Measurements from ENCODE around the gene ADTRP.

ADTRP gene

GRCh38 chr6:11778648-11779328 is at the start of gene ADTRP:
ADTRP (minus strand) TSS chr6:11778803; CDS start chr6:11778759, 44 bp downstream.
- DNase-seq (ENCODE audit: extremely low read depth in 1 of 2, low read depth in 1 of 2): no peak

- DNase-seq (ENCODE audit: extremely low read depth in 1 of 2, low read depth in 1 of 2): no peak
These were observed 48.2 kb upstream of the ADTRP start for GRCh38 chr6:11826779-11827178.

DNA sequence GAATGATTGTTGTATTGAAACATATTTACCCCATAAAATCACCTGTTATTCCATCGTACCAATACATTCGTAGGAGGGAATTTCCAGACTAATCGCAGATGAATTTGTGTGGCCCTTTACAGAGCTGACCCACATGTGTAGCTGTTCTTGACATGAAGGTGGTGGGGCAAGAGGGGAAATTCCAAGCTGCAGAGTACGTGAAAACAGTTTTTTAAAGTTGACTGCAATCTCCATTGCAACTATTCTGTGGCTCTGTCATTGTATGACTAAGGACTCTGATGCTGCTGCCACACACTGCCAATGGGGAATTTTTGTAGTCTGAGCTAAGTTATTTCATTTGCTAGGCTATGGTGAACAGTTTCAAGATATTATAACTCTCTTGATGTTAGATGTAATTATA is 46.4 kb upstream of the ADTRP start:
- no peak for DNase-seq (ENCODE audit: extremely low read depth in 1 of 2, low read depth in 1 of 2)

GRCh38 chr6:11822346-11822745 is 43.7 kb upstream of the ADTRP start:
- no peak for DNase-seq (ENCODE audit: extremely low read depth in 1 of 2, low read depth in 1 of 2)

DNA sequence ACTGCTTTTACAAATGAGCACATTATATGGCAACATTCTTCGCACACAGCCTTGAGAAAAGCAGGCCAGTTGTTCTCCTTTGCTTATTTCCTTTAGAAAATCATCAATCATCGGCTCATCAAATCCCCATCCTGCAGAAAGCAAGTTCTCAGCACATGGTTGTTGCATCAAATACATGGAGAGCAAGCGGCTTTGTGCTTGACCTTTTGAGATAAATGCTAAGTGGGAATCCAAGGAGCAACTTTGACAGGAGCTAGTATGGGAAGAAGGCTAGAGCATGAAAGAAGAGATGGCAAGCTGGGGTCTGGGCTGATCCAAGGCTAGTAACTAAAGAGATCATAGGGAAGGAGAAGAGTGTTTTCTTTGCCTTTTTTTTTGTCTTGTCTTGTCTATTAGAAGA is 43.2 kb upstream of the ADTRP start:
- no peak for DNase-seq (ENCODE audit: extremely low read depth in 1 of 2, low read depth in 1 of 2)

- no peak for DNase-seq (ENCODE audit: extremely low read depth in 1 of 2, low read depth in 1 of 2)
These were observed 42.2 kb upstream of the ADTRP start for GRCh38 chr6:11820821-11821220.

- DNase-seq (ENCODE audit: extremely low read depth in 1 of 2, low read depth in 1 of 2): no peak
These were observed 40.9 kb upstream of the ADTRP start for GRCh38 chr6:11819486-11819885.

DNA sequence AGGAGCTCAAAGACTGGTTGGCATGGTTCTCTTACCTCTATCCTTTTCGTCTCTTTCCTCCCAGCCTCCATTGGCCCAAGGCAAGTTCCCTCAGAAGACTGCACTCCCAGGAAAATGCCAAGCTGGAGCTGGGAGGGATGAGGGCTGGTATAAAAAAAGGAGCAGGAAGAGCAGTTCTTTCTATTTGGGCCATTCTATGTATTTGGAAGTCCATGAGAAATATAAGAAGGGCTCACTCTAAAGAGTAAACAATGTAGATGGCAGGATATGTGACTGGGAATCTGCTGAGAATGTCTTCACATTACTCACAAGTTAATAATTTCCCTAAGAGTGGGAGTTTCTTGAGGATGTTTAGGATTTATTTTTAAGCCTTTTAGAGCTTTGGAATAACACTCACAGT is 36.6 kb upstream of the ADTRP start:
- no peak for DNase-seq (ENCODE audit: extremely low read depth in 1 of 2, low read depth in 1 of 2)

GRCh38 chr6:11814819-11815218 is 36.2 kb upstream of the ADTRP start:
- no peak for DNase-seq (ENCODE audit: extremely low read depth in 1 of 2, low read depth in 1 of 2)

DNA sequence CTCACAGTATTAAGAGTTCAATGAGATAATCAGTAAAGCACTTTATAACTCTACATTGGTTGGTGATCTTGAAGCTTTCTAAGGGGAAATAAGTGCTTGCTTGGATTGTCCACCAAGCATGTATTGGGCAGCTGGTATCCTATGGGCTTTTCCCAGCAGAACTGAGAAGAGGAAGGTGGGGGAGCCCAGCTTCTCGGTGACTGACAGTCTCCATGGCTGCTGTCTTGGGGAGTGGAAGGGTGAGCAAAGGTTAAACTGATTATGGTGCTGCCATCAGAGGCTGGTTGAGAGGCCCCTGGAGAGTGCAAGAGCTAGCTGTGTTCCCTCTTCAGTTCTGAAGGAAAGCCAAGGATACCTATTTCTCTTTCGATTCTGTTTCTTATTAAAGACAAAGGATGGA is 35.5 kb upstream of the ADTRP start:
- DNase-seq (ENCODE audit: extremely low read depth in 1 of 2, low read depth in 1 of 2): no peak

GRCh38 chr6:11813606-11814005 is 35.0 kb upstream of the ADTRP start:
- no peak for DNase-seq (ENCODE audit: extremely low read depth in 1 of 2, low read depth in 1 of 2)

GRCh38 chr6:11812951-11813350 is 34.3 kb upstream of the ADTRP start:
- DNase-seq (ENCODE audit: extremely low read depth in 1 of 2, low read depth in 1 of 2): no peak

- DNase-seq (ENCODE audit: extremely low read depth in 1 of 2, low read depth in 1 of 2): no peak
These were observed 33.8 kb upstream of the ADTRP start for GRCh38 chr6:11812439-11812838.

DNA sequence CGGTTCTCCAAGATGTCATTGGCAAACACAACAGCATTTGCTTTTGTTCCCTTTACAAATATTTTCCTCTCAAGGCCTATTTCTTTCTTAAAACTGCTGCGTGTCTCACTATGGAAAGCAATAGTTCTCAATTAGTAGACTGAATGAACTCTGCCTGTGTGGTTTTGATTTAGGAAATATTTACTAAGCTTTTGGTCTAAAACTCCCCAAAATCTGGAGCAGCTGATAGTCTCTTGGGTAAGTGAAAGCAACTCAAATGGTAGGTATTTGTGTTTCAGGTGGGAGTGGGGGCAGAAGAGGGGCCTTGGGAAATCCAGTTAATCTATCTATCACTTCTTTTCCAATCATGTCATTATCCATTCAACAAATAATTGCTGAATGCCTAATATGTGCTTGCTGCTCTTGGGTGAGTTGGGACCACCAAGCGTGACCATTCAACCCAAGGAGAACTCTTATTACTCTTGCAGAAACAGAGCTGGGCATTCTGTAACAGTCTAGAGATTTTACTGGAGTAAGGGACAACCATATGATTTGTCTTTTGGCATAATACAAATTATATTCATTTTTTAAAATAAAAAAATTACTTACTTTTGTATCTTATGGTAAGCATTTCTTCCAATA is 33.2 kb upstream of the ADTRP start:
- DNase-seq (ENCODE audit: extremely low read depth in 1 of 2, low read depth in 1 of 2): no peak

GRCh38 chr6:11810854-11811643 is 32.4 kb upstream of the ADTRP start:
- no peak for DNase-seq (ENCODE audit: extremely low read depth in 1 of 2, low read depth in 1 of 2)

- DNase-seq (ENCODE audit: extremely low read depth in 1 of 2, low read depth in 1 of 2): no peak
These were observed 31.5 kb upstream of the ADTRP start for GRCh38 chr6:11810039-11810541.

GRCh38 chr6:11808054-11808453 is 29.5 kb upstream of the ADTRP start:
- no peak for DNase-seq (ENCODE audit: extremely low read depth in 1 of 2, low read depth in 1 of 2)

GRCh38 chr6:11806561-11807317 is 28.1 kb upstream of the ADTRP start:
- no peak for DNase-seq (ENCODE audit: extremely low read depth in 1 of 2, low read depth in 1 of 2)

- DNase-seq (ENCODE audit: extremely low read depth in 1 of 2, low read depth in 1 of 2): no peak
These were observed 26.9 kb upstream of the ADTRP start for GRCh38 chr6:11805259-11806053.

DNA sequence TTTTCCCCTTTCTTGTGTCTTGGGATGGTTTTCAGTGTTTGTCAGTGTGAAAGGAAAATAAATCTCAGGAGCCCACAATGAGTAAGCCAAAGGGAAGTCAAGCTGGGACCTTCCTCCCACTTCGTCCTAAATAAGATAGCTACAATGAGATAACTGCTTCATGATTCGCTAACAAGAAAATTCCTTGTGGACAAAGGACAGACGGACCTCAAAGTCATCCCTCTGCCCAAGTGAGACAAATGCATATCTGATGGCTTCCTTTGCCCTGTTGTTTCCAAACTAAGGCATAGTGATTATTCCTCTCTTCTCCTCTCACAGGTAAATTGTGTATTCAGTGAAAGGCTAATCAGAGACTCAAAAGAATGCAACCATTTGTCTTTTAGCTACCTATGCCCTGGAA is 26.1 kb upstream of the ADTRP start:
- no peak for DNase-seq (ENCODE audit: extremely low read depth in 1 of 2, low read depth in 1 of 2)

Measured in stimulated activated CD8-positive, alpha-beta memory T cell treated with anti-CD3 and anti-CD28 coated beads, Interleukin-7, amount 100 ng/mL, for 48 hours (primary cell).